HEK293 (cell line): ENCODE results near the gene TRAF1.

Source experiments
- ATF2 ChIP-seq: fragments of 450-650 bp; formaldehyde crosslinking; IDR thresholded peaks from 2 replicates; pipeline ENCODE4 v1.5.1; 2016; ENCODE audit warnings: missing biosample characterization, missing genetic modification characterization, low read depth
- CTCF ChIP-seq: fragments of 450-650 bp; formaldehyde crosslinking; IDR thresholded peaks from 2 replicates; pipeline ENCODE4 v1.5.1; 2016; ENCODE audit warnings: missing biosample characterization, missing genetic modification characterization
- MEIS1 ChIP-seq: sonication (generic); formaldehyde crosslinking; IDR thresholded peaks from 2 replicates; pipeline ENCODE4 v1.8.1; 2022; ENCODE audit warnings: missing genetic modification reagents, mild to moderate bottlenecking, borderline replicate concordance
- SP7 ChIP-seq: fragments of 450-650 bp; formaldehyde crosslinking; IDR thresholded peaks from 2 replicates; pipeline ENCODE4 v1.5.1; 2016; ENCODE audit warnings: missing biosample characterization, missing genetic modification characterization
- YY1 ChIP-seq: fragments of 450-650 bp; formaldehyde crosslinking; IDR thresholded peaks from 2 replicates; pipeline ENCODE4 v1.5.1; 2018; ENCODE audit warnings: missing biosample characterization, missing genetic modification characterization
- ZBTB26 ChIP-seq: fragments of 450-650 bp; formaldehyde crosslinking; optimal IDR thresholded peaks from 2 replicates; pipeline ENCODE3; 2016; ENCODE audit warnings: missing biosample characterization, mild to moderate bottlenecking, missing genetic modification characterization
- ZFP3 ChIP-seq: fragments of 450-650 bp; formaldehyde crosslinking; IDR thresholded peaks from 2 replicates; pipeline ENCODE4 v1.5.1; 2016; ENCODE audit warnings: low read depth, missing biosample characterization, missing genetic modification characterization
- ZFP69B ChIP-seq: fragments of 450-650 bp; formaldehyde crosslinking; IDR thresholded peaks from 2 replicates; pipeline ENCODE4 v1.5.1; 2016; ENCODE audit warnings: missing biosample characterization, missing genetic modification characterization
- ZNF10 ChIP-seq: fragments of 450-650 bp; formaldehyde crosslinking; IDR thresholded peaks from 2 replicates; pipeline ENCODE4 v1.5.1; 2017; ENCODE audit warnings: missing biosample characterization, missing genetic modification characterization
- ZNF133 ChIP-seq: fragments of 450-650 bp; formaldehyde crosslinking; IDR thresholded peaks from 2 replicates; pipeline ENCODE4 v1.5.1; 2016; ENCODE audit warnings: missing biosample characterization, missing genetic modification characterization
- ZNF274 ChIP-seq, 2 experiments: fragments of 200-500 bp in 1 of 2; fragments of 450-650 bp in 1 of 2; sonication (Bioruptor generic) in 1 of 2; formaldehyde crosslinking in 1 of 2; IDR thresholded peaks; 2 replicates each; pipeline versions ENCODE4 v1.5.1 to v1.6.1; 2014 to 2016; ENCODE audit warnings: borderline replicate concordance in 1 of 2, inconsistent platforms in 1 of 2, low read length in 1 of 2, missing biosample characterization in 1 of 2, missing genetic modification characterization in 1 of 2
- ZNF670 ChIP-seq: fragments of 450-650 bp; formaldehyde crosslinking; IDR thresholded peaks from 2 replicates; pipeline ENCODE4 v1.5.1; 2016; ENCODE audit warnings: missing biosample characterization, missing genetic modification characterization, low read depth
- ZNF747 ChIP-seq: fragments of 450-650 bp; formaldehyde crosslinking; IDR thresholded peaks from 2 replicates; pipeline ENCODE4 v1.5.1; 2016; ENCODE audit warnings: missing biosample characterization, missing genetic modification characterization

GRCh38 chr9:120946259-120946658 is 19.7 kb upstream of the TRAF1 start:
- TF ChIP-seq ZBTB26 (tag by site-specific recombination) (no peak), ZNF133 (tag by site-specific recombination) (no peak), CTCF (tag by site-specific recombination) (no peak), ZNF747 (no peak), ATF2 (tag by site-specific recombination) (no peak), ZFP3 (no peak), YY1 (no peak), MEIS1 (CRISPR knock-in tag) (no peak), ZFP69B (no peak), ZNF670 (tag by site-specific recombination) (no peak), ZNF274 (IDR thresholded peaks at IDR 0.05; ENCODE audit: low read length) (no peak), ZNF274 (tag by site-specific recombination; IDR thresholded peaks at IDR 0.05; ENCODE audit: borderline replicate concordance) (no peak), SP7 (tag by site-specific recombination) (no peak), ZNF10 (tag by site-specific recombination) (no peak)
